HTR-8/SVneo (cell line): ENCODE data around the gene PPP1R14D.

ENCODE experiments used
- DNase-seq: peaks from one replicate; pipeline ENCODE4 v3.0.0; 2011; ENCODE audit warnings: low spot score, mixed read lengths; ENCODE audit not compliant: insufficient read length
- FAIRE-seq: peaks from 2 replicates; lab custom pipeline; 2011; peaks lifted over from hg19 to GRCh38; lab: Jason Lieb, UNC

Gene PPP1R14D

DNA sequence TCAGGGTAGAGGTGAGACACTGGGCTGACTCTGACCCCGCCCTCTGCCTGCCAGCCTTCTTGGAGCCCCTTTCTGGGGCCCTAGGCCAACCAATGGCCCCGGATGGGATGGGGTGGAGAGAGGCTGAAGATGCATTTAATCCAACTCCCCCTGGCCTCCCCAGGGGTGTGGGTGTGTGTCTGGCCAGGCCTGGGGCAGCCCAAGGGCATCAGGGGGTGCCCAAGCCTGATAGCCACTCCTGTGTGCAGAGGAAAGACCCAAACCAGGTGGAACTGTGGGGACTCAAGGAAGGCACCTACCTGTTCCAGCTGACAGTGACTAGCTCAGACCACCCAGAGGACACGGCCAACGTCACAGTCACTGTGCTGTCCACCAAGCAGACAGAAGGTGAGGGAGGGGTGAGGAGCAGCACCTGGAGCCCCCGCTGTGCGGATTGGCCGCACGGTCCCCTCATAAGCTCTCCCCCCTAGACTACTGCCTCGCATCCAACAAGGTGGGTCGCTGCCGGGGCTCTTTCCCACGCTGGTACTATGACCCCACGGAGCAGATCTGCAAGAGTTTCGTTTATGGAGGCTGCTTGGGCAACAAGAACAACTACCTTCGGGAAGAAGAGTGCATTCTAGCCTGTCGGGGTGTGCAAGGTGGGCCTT is 24.9 kb upstream of the PPP1R14D start:
- no peak for DNase-seq
- no peak for FAIRE-seq

DNA sequence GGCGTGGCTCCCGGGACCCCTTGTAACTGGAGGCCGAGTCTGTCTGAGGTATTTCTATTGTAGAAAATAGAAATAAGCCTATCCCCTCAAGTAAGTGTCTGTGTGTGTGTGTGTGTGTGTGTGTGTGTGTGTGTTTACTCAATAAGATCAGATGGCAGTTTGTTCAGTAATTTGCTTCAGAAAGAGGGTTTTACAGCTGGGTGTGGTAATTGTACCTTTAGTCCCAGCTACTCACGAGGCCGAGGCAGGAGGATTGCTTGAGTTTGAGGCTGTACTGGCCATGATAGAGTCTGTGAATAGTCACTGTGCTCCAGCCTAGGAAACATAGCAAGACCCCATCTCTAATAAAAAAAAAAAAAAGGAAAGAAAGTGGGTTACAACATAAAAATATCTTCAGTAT is 24.0 kb upstream of the PPP1R14D start:
- FAIRE-seq (no peak), DNase-seq (no peak)

DNA sequence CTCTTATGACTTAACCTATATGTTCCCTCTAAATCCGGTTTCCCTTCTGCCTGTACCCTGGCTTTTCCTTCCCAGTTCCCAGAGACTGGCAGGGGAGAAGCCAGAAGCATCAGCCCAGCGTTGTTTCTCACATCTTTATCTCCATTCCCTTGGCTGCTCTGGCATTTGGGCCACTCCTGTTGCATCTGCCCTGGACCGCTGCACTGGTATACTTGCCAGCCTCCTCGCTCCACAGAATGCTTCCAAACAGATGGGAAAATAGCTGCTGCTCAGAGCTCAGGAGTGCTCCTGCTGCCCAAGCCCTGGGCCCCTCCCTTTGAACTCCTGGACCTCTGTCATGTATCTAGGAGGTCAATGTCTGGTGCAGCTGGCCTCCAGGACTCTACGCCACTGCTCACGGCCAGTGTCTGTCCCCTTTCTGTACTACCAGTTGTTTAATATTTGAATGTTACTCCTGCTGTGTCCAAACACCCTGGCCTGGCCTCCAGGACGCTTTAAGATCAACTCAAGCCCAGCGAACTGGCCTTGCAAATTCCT is 22.1 kb upstream of the PPP1R14D start:
- FAIRE-seq (no peak), DNase-seq (no peak)

DNA sequence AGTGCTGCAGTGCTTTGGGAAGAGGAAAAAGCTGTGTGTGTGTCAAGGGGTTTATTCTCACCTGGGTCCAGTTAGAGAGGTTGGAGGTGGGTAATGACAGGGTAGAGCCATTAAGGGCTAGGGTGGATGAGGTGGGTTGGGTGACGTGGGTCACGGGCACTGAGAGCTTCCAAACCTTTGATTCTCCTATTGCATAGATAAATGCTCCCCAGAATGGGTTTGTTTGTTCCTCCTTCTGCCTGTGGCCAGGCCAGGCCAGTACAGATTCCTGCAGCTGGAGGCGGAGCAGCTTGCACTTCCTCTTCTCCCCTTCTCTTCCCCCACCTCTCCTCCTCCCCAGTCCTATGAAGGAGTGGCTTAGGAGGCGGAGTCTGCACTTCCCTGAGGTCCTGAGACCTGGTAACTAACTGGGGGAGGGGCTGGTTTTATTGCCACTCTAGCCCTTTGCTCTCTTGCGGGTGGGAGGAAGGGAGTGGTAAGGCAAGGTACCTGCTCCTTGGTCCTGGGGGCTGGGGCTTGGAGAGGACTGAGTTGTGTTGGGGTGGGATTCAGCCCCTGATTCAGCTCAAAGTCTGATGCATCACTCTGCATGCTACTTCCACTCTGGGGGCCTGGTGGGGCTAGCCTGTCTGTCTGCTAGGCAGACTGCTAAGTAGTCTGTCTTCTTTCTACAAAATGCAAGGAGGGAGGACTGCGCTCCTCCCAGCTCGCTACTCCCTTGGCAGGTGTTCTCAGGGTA is 18.9 kb upstream of the PPP1R14D start:
- DNase-seq (peak; percentile 68), FAIRE-seq (peak; percentile 55)

DNA sequence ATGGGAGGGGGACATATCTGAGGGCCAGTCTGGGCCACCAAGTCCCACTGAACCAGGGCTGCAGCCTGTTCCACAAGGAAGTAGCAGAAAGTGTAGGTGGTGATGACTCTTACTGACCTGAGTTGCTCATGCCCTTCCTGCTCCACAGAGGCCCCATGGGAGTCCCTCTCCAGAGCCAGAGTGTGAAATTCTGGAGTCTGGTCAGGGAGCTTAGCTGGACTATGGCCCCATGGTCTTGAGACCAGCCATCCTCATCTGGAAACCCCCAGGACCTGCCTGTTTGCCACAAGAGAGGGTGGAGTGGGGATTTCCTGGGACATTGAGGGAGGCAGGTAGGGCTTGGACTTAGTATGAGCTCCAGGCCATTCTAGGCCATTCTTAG is 18.3 kb upstream of the PPP1R14D start:
- FAIRE-seq (no peak), DNase-seq (no peak)

DNA sequence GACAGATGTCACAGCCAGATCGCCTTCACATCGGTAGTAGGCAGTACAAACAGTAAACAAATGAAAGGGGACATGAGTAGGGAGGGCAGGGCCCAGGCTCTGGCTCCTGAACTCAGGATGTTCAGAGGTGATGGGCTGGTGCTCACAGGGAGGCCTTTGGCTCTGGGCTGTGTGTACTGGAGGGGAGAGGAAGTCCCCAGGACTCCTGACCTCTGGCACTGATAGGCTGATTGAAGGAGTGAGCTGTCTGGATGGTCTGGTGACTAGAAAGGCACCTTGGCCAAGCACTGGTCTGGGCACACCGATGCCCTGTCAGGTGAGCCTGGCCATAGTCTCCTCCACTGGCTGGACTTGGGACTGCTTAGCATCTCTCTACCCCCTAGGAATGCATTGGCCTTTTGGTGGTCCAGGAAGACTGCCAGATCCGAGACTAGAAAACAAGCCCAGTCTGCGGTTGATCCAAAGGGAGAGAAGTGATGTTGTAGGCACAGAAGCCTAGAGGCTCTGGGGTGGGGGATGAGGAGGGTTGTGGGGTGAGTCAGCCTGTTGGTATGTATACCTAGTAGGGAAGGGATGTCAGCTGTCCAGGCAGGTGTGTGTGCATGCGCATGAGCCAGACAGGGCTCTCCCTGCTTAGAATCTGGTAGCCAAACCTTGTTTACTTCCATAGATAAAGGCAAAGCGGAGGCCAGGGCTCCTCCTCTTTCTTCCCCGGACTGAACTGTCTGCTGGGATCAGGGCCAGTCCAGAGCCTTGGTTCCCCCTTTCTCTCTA is 17.2 kb upstream of the PPP1R14D start:
- DNase-seq: no peak
- FAIRE-seq: no peak

DNA sequence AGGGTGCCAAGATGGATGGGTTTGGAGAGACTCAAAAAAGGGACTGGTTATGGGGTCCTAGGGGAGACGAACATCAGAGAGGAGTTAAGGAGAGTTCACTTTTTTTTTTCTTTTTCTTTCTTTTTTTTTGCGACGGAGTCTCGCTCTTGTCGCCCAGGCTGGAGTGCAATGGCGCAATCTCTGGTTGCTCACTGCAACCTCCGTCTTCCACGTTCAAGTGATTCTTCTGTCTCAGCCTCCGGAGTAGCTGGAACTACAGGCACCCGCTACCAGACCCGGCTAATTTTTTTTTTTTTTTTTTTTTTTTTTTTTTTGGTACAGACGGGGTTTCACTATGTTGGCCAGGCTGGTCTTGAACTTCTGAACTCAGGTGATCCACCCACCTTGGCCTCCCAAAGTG is 16.5 kb upstream of the PPP1R14D start:
- no peak for FAIRE-seq
- no peak for DNase-seq

DNA sequence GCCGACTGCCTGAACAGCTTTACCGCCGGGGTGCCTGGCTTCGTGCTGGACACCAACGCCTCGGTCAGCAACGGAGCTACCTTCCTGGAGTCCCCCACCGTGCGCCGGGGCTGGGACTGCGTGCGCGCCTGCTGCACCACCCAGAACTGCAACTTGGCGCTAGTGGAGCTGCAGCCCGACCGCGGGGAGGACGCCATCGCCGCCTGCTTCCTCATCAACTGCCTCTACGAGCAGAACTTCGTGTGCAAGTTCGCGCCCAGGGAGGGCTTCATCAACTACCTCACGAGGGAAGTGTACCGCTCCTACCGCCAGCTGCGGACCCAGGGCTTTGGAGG is 16.2 kb upstream of the PPP1R14D start:
- DNase-seq (no peak), FAIRE-seq (no peak)

DNA sequence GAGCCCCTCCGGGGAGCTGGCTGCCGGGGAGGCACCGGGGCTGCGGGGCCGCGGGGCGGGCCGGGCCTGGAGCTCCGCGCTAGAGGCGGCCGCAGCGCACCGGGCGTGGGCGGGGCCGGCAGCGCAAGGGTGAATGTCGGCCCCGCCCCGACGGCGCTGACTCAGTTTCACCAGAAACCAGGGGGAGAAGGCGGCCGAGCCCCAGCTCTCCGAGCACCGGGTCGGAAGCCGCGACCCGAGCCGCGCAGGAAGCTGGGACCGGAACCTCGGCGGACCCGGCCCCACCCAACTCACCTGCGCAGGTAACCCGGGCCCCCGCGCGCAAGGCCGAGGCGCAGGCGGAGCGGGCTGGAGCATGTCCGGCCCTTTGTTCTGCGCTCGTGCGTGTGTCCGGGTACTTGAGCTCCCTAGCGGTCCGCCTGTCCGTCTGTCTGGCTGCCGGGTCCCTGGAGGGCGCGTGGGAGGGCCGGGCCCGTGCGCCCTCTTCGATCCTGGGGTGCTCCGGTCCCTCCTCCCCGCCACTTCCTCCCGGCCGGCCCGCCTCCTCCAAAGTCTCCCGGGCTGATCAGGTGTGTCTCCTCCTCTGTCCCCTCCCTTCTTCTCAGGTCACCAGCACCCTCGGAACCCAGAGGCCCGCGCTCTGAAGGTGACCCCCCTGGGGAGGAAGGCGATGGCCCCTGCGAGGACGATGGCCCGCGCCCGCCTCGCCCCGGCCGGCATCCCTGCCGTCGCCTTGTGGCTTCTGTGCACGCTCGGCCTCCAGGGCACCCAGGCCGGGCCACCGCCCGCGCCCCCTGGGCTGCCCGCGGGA is 15.6 kb upstream of the PPP1R14D start, which contains the start of gene SPINT1:
Gene SPINT1 (plus strand): TSS at position 164 of the 811 bp plus-strand sequence. CDS start 507 bp downstream, at position 671.
- DNase-seq (no peak), FAIRE-seq (no peak)

DNA sequence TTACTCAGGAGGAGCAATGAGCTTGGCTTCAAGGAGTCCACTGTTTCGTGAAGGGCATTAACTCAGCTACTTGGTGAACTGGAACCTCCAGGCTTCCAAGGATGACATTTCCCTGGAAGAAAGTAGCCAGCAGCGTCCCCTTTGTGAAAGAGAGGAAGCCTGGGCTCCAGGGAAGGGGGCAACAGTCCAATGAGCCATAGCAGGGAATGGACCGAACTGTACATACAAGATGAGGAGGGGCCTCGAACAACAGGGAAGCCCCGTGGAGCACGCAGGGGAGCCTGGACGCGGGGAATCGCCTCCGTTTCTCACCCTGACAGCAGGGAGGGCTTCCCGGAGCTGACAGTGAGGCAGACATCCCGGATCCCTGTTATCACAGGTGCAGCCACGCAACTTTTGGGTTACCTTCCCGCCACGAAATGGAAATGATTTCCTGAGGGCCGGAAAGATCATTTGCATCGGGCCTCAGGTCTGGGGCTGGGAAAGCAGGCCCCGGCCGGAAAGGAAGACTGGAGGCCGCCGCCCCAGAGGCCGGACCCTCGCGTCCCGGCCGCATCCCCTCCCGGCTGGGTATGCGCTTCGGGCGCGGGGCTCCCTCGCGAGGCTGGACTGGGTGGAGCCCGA is 14.9 kb upstream of the PPP1R14D start:
- FAIRE-seq: no peak
- DNase-seq: no peak

DNA sequence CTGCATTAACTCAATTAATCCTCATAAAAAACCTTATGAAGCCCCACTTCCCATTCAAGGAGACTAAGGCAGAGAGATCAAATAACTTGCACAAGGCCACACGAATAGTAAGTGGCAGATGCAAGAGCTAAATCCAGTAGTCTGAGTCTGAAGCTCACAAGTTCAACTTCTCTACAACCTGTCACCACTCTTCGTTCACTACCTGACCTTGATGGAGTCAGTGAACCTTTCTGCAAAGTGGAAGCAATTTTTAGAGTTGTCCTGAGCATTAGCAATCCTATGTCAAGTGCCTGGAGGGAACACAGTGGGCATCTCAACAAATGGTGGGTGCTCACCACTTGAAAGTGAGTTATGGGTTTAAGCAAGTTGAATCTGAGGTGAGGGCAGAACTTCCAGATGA is 13.2 kb upstream of the PPP1R14D start:
- FAIRE-seq (no peak), DNase-seq (no peak)

DNA sequence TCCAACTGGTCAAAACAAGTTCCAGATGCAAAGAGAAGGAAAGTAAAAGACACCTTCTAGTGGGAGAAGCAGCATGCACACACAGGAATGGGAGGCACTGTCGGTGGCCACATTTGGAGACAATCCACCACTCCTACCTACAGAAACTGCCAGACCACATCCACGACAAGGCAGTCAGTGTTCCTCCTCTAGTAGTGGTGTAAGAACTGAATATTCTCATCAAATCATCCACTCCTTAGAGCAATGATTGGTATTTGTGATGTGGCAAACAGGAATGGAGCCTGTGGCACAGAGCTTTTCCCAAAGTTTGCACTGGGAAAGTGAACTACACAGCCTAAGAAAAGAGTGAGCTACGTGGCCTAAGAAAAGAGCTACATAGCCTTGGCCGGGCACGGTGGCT is 10.2 kb upstream of the PPP1R14D start:
- FAIRE-seq (no peak), DNase-seq (no peak)

DNA sequence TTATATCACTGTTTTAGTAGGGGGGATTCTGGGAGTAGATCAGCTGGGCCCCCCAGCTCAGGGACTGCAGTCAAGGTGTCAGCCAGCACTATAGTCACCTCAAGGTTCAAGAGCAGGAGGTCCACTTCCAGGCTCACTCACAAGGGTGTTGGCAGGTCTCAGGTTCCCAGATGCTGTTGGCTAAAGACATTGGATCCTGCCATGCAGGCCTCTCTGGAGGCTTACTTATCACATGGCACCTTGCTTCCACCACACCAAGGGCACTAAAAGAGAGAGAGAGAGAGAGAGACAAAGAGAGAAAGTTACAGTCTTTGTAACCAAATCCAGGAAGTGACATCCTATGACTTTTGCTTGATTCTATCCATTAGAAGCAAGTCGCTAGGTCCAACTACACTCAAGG is 7.5 kb upstream of the PPP1R14D start:
- no peak for DNase-seq
- no peak for FAIRE-seq

DNA sequence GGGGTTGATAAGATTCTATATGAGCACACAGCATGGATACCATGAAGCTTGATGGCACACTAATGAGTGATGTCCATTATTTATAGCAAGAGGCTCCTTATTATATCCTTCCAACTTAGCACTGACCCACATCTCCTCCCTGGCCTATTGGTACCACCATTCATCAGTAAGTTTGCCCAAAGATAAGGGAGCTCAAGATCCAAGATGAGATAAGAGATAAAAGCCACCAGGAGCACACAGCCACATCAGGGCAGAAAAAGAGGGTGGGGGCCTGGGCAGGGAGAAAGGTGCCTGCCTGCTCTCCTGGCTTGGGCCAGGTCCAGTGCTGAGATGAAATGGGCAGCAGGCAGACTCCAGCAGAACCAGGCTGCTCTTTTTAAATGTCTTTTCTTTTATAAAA is 4.4 kb upstream of the PPP1R14D start:
- no peak for FAIRE-seq
- no peak for DNase-seq

DNA sequence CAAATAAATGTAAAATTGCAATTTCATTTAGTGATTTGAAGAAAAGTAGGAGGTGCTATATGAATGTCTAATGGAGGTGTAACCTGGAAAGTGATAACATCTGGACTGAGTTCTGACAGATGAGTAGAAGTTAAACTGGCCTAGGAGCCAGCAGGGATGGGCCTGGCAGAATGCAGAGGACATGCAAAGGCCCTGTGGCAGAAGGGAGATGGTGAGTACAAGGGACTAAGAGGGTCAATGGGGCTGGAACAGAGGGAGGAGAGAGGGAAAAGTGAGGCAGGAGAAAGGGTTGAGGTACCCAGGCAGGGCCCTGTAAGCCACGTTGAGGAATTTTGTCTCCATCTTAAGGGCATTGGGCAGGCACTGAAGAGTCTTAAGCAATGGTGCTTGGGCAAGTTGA is 3.4 kb upstream of the PPP1R14D start:
- FAIRE-seq (no peak), DNase-seq (no peak)

DNA sequence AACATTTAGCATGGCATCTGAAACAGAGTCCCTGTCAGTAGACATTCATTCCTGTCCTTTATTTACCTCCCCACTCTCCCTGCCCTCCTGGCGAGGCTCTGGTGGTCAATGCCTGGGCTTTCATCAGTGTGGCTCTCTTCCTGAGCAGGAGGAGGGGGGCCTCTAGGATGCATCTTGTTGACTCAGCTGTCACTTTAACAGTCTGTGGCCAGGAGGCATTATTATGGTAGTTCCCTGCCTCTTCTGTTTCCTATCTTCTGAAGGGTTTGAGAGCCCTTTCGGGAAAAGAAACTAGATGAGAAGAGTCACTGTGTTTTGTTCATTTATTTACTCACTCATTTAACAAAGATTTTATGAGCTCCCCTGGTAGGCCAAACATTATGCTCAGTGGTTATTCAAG is 2.4 kb upstream of the PPP1R14D start:
- no peak for FAIRE-seq
- no peak for DNase-seq

DNA sequence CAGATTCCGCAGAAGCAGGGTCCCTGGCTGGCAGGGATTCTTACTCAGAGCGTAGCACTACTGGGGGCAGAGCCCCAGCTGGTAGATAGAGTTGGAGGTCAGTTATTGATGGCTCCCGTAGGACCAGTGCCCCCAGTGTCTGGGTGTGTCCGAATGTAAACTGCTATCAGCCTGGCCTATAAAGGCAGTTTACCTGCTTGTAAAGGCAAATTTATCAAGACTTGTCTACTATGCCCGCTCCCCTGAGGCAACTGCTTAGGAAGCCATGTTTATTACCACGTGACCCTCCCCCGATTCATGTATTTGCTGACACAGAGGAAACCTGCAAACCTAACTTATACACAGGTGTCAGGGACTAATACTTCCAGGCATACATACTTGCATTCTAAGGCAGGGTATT is 607 bp upstream of the PPP1R14D start:
- FAIRE-seq: no peak
- DNase-seq: no peak

DNA sequence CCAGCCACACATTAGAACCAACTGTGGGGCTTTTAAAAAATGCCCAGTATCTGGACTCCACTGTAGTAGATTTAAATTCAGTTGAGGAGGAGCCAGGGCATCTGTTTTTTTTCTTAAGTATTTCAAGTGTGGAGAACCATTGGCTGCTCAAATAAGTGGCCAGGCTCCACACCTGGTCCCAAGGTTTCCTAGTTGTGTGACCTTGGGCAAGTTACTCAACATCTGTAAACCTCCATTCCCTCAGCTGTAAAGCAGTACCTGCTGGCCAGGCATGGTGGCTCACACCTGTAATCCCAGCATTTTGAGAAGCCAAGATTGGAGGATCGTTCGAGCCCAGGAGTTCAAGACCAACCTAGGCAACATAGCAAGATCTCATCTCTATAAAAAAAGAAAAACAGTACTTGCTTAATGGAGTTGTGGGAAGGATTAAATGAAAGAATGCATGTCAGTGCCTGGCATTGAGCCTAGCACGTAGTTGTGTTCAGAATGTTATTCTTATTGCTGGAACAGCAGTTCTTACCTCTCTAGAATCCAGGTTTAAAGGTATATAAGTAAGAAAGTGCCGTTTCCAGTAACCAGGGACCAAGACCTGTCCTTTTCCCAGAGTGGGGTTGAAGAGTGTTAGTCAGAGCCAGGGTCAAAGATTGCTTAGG is 2.0 kb downstream of the PPP1R14D start:
- FAIRE-seq: no peak
- no peak for DNase-seq

DNA sequence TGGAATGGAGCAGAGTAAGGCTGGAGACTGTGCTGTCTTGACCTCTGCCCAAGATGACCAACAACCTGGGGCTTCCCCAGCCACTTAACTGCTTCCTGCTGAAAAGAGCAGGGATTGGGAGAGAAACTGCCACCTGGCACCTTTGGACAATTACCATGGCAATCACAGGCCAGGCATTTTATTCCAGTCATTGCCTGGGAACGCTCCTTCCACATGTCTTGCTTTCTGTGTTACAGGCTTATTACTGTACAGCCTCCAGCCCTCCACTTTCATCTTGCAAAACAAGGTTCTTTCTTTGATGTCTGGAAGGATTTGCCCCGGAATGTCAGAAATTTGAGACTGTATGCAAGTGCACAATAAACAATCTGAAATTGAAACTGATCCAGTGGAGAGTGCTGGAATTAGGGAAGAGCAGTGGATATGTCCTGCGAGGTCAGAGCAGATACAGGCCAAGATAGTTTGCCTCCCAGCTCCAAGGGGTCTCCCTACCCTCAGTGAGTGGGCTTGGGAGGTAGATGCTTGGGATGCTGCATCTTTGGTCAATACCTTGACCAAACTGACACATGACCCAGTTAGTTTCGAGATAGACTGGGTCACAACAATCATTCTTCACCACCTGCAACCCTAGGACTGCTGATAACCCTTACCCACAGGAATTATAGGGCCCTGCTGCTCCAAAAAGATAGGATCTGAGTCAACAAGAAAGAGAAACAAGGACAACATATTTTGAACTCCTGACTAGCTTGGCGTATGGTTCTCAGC is 2.7 kb downstream of the PPP1R14D start:
- no peak for DNase-seq
- no peak for FAIRE-seq
